ENCODE results near the gene COPB1. TPM values are rescaled to one million over a fixed set of nuclear protein-coding genes. Genes with fewer than 3 reads are reported as not detected.
A peak's percentile ranks its signal among the peaks of the same experiment; 100 is the strongest.

The COPB1 gene
- total and polyA plus RNA-seq, 9 of the 15 experiments (the other 6 are each of a cell fraction or from before 2014, with no cell fraction given), result 64.7 to 188 (median 91.6) TPM

GRCh38 chr11:14499560-14500180 lies at the start of gene COPB1 (continued):
- TF ChIP-seq KHSRP (IDR thresholded peaks at IDR 0.05) (no peak), FOXK1 (CRISPR knock-in tag; IDR thresholded peaks at IDR 0.05; ENCODE audit: borderline replicate concordance) (no peak), PML (IDR thresholded peaks at IDR 0.05; ENCODE audit: low read length) (peak; percentile 22; the same call in 1 of the 2 replicates), STAT5A (IDR thresholded peaks at IDR 0.05; ENCODE audit: borderline replicate concordance, low read length) (no peak), CEBPZ (IDR thresholded peaks at IDR 0.05; ENCODE audit: borderline replicate concordance, low read depth, low read length) (no peak), BRF2 (IDR thresholded peaks at IDR 0.05; ENCODE audit: borderline replicate concordance, insufficient read depth, insufficient read length) (no peak), CBX5 (IDR thresholded peaks at IDR 0.05; ENCODE audit: borderline replicate concordance, low read depth) (no peak), KAT7 (CRISPR knock-in tag; IDR thresholded peaks at IDR 0.05; ENCODE audit: borderline replicate concordance) (peak; percentile 40; the same call in 1 of the 2 replicates), ZNF324 (CRISPR knock-in tag; IDR thresholded peaks at IDR 0.05) (no peak), SPI1 (IDR thresholded peaks at IDR 0.05; ENCODE audit: borderline replicate concordance, low read depth, low read length) (no peak), ZNF518B (CRISPR knock-in tag; IDR thresholded peaks at IDR 0.05) (no peak), GTF3C2 (IDR thresholded peaks at IDR 0.05; ENCODE audit: borderline replicate concordance, extremely low read depth, insufficient read length) (no peak), ZC3H11A (IDR thresholded peaks at IDR 0.05; ENCODE audit: low read depth, low read length) (no peak), U2AF2 (optimal IDR thresholded peaks at IDR 0.05; ENCODE audit: low read depth, low read length) (no peak), CHCHD3 (CRISPR knock-in tag; IDR thresholded peaks at IDR 0.05) (no peak), E2F3 (CRISPR knock-in tag; IDR thresholded peaks at IDR 0.05) (no peak)

Measured in K562 (cell line).